WTC11 (cell line): ENCODE data around the gene TSPAN18. TPM values are rescaled to one million over a fixed set of nuclear protein-coding genes. Genes with fewer than 3 reads are reported as not detected.
A peak's percentile ranks its signal among the peaks of the same experiment; 100 is the strongest.

Experiments used
- ATAC-seq: fragments of 200-7000 bp; cut with Tn5 transposase; 2 replicates; pipeline ENCODE4 v1.10.0; 2021; ENCODE audit warnings: mild to moderate bottlenecking, moderate library complexity
- CTCF ChIA-PET: fragments of 300-600 bp; sonication (Branson Sonifier 250); formaldehyde crosslinking; loops from one replicate; lab custom pipeline; 2021; ENCODE audit warnings: antibody characterized with exemption; lab: Charles Lee
- POLR2A ChIA-PET: fragments of 350-600 bp; sonication (Branson Sonifier 250); formaldehyde crosslinking; loops from one replicate; lab custom pipeline; 2021; ENCODE audit warnings: antibody characterized with exemption; lab: Charles Lee
- DNase-seq: peaks from one replicate; pipeline ENCODE4 v3.0.0; 2021; ENCODE audit warnings: low spot score
- H3K27ac Mint-ChIP-seq: 2 replicates; pipeline ENCODE4 v1.8.0; 2021; ENCODE audit warnings: mixed read lengths
- H3K27me3 Mint-ChIP-seq: 2 replicates; pipeline ENCODE4 v1.8.0; 2021; ENCODE audit warnings: low read depth, mild to moderate bottlenecking, moderate library complexity, mixed read lengths
- H3K36me3 Mint-ChIP-seq: 2 replicates; pipeline ENCODE4 v1.8.0; 2021; ENCODE audit warnings: mixed read lengths
- H3K4me1 Mint-ChIP-seq: 2 replicates; pipeline ENCODE4 v1.8.0; 2022; ENCODE audit warnings: mixed read lengths
- H3K4me3 Mint-ChIP-seq: 2 replicates; pipeline ENCODE4 v1.8.0; 2021; ENCODE audit warnings: mild to moderate bottlenecking, moderate library complexity, mixed read lengths
- H3K9me3 Mint-ChIP-seq: 2 replicates; pipeline ENCODE4 v1.8.0; 2021; ENCODE audit warnings: mixed read lengths
- AR ChIP-seq: fragments of 250-450 bp; sonication (Bioruptor Pico); IDR thresholded peaks from 2 replicates; pipeline ENCODE4 v1.9.0; 2021; ENCODE audit warnings: mild to moderate bottlenecking
- GTF2I ChIP-seq: fragments of 250-450 bp; sonication (Bioruptor Pico); conservative IDR thresholded peaks from 2 replicates; pipeline ENCODE4 v1.4.0; 2021; ENCODE audit warnings: mild to moderate bottlenecking
- KAT7 ChIP-seq: sonication (generic); formaldehyde crosslinking; IDR thresholded peaks from 2 replicates; pipeline ENCODE4 v1.8.1; 2023; ENCODE audit warnings: missing genetic modification reagents, mild to moderate bottlenecking, borderline replicate concordance
- MLX ChIP-seq: sonication (generic); formaldehyde crosslinking; IDR thresholded peaks from 2 replicates; pipeline ENCODE4 v1.8.1; 2023; ENCODE audit warnings: mild to moderate bottlenecking, missing genetic modification reagents, moderate library complexity
- NFE2L1 ChIP-seq: sonication (generic); formaldehyde crosslinking; IDR thresholded peaks from 2 replicates; pipeline ENCODE4 v1.8.1; 2023; ENCODE audit warnings: missing genetic modification reagents
- NR3C1 ChIP-seq: sonication (generic); formaldehyde crosslinking; conservative IDR thresholded peaks from 2 replicates; pipeline ENCODE4 v1.8.1; 2023; ENCODE audit warnings: low read depth, mild to moderate bottlenecking, missing genetic modification reagents
- OVOL2 ChIP-seq: fragments of 250-450 bp; sonication (Bioruptor Pico); IDR thresholded peaks from 2 replicates; pipeline ENCODE4 v1.9.0; 2021; ENCODE audit warnings: mild to moderate bottlenecking, borderline replicate concordance
- SMAD4 ChIP-seq: sonication (generic); formaldehyde crosslinking; IDR thresholded peaks from 2 replicates; pipeline ENCODE4 v1.8.0; 2022; ENCODE audit warnings: mild to moderate bottlenecking, missing genetic modification reagents
- ZNF232 ChIP-seq: sonication (generic); formaldehyde crosslinking; IDR thresholded peaks from 2 replicates; pipeline ENCODE4 v1.8.0; 2022; ENCODE audit warnings: mild to moderate bottlenecking, missing genetic modification reagents
- ZNF263 ChIP-seq: sonication (generic); formaldehyde crosslinking; IDR thresholded peaks from 2 replicates; pipeline ENCODE4 v1.8.1; 2022; ENCODE audit warnings: low read depth, mild to moderate bottlenecking, moderate library complexity, missing genetic modification reagents
- ZNF423 ChIP-seq: fragments of 250-450 bp; sonication (Bioruptor Pico); IDR thresholded peaks from 2 replicates; pipeline ENCODE4 v2.1.2; 2022; ENCODE audit warnings: mild to moderate bottlenecking, moderate library complexity
- ZNF671 ChIP-seq: fragments of 250-450 bp; sonication (Bioruptor Pico); IDR thresholded peaks from 2 replicates; pipeline ENCODE4 v1.8.0; 2021; ENCODE audit warnings: mild to moderate bottlenecking
- total RNA-seq: library from RNA; stranded (reverse); gene quantifications from 3 replicates; pipeline ENCODE4 v1.2.3, GENCODE V29; 2021
- TF ChIP-seq, protein P1 (sequence below): sonication (generic); formaldehyde crosslinking; IDR thresholded peaks from 2 replicates; pipeline ENCODE4 v1.8.1; 2022; ENCODE audit warnings: low read depth, mild to moderate bottlenecking, moderate library complexity, missing genetic modification reagents, borderline replicate concordance
- TF ChIP-seq, protein P2 (sequence below): sonication (generic); formaldehyde crosslinking; IDR thresholded peaks from 2 replicates; pipeline ENCODE4 v1.8.0; 2022; ENCODE audit warnings: mild to moderate bottlenecking, missing genetic modification reagents

TSPAN18 gene
- total RNA-seq, 1 experiment from 2014 or later: 44.7 TPM

DNA sequence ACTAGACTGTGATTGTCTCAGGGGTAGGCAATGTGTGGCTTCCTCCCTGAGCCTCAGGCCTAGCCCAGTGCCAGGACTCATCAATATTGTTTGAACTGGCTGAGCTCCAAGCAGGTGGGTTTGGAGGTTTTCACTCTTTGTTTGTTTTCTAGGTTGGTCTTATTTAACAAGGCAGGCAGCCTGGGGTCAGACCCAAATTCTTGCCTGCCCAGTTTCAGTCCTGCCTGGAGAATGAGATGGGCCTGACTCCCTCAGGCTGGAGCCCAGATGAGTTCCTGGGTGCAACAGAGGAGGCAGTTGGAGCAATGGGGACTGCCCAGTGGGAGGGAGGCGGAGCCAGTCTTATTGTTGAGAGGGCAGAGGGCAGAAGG lies 252.2 kb downstream of the TSPAN18 start (continued):
- TF ChIP-seq ZNF232 (CRISPR knock-in tag): no peak
- TF ChIP-seq, protein P1, sequence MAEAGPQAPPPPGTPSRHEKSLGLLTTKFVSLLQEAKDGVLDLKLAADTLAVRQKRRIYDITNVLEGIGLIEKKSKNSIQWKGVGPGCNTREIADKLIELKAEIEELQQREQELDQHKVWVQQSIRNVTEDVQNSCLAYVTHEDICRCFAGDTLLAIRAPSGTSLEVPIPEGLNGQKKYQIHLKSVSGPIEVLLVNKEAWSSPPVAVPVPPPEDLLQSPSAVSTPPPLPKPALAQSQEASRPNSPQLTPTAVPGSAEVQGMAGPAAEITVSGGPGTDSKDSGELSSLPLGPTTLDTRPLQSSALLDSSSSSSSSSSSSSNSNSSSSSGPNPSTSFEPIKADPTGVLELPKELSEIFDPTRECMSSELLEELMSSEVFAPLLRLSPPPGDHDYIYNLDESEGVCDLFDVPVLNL (CRISPR knock-in tag): no peak
- no peak for TF ChIP-seq MLX
- no peak for TF ChIP-seq ZNF423 (CRISPR knock-in tag)
- TF ChIP-seq ZNF671 (CRISPR knock-in tag): no peak
- no peak for TF ChIP-seq KAT7 (CRISPR knock-in tag)
- TF ChIP-seq ZNF263 (CRISPR knock-in tag): no peak
- TF ChIP-seq OVOL2 (CRISPR knock-in tag): no peak
- no peak for TF ChIP-seq AR (CRISPR knock-in tag)
- TF ChIP-seq SMAD4 (CRISPR knock-in tag): no peak

- ATAC-seq (peak; percentile 46), DNase-seq (no peak)
- TF ChIP-seq NR3C1 (0 out of 2 replicates have a peak, but pooled peaks have one; percentile 33), GTF2I (CRISPR knock-in tag) (peak; percentile 60; the same call in 1 of the 2 replicates), NFE2L1 (CRISPR knock-in tag) (no peak)
- TF ChIP-seq, protein P2, sequence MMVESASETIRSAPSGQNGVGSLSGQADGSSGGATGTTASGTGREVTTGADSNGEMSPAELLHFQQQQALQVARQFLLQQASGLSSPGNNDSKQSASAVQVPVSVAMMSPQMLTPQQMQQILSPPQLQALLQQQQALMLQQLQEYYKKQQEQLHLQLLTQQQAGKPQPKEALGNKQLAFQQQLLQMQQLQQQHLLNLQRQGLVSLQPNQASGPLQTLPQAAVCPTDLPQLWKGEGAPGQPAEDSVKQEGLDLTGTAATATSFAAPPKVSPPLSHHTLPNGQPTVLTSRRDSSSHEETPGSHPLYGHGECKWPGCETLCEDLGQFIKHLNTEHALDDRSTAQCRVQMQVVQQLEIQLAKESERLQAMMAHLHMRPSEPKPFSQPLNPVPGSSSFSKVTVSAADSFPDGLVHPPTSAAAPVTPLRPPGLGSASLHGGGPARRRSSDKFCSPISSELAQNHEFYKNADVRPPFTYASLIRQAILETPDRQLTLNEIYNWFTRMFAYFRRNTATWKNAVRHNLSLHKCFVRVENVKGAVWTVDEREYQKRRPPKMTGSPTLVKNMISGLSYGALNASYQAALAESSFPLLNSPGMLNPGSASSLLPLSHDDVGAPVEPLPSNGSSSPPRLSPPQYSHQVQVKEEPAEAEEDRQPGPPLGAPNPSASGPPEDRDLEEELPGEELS: peak; percentile 90
- H3K27ac Mint-ChIP-seq: peak overlapping the region; percentile 38
- no peaks in the 10 kb centered on the region; the same call in 1 of the 2 replicates for H3K9me3 Mint-ChIP-seq
- H3K4me3 Mint-ChIP-seq: no peak overlapping the region
- H3K27me3 Mint-ChIP-seq: no peaks in the 10 kb centered on the region; the same call in 1 of the 2 replicates
- ChIA-PET CTCF (interaction anchor here (0.6 to 4.6 kb wide), 17 partner anchors 18 to 131 kb away, joined by 3 to 61 read pairs (median 4); no protein-coding TSS in a partner anchor), POLR2A (interaction anchor here (1.1 kb wide), 1 partner anchor 10 kb away, joined by 4 read pairs; no protein-coding TSS in a partner anchor)
- no peaks in the 10 kb centered on the region for H3K36me3 Mint-ChIP-seq
- H3K4me1 Mint-ChIP-seq: peaks cover 13% of the 10 kb centered on the region
Observed at GRCh38 chr11:44979543-44980399, 253.0 kb downstream of the TSPAN18 start.
